MM.1S (cell line): ENCODE measurements around the gene ZNF219.

ENCODE experiments used
- DNase-seq: peaks from one replicate; pipeline ENCODE4 v3.0.0-alpha.2; 2015
- H2AFZ ChIP-seq: fragments of 300-600 bp; sonication (generic); 2 replicates; pipeline ENCODE4 v1.6.0; 2016; ENCODE audit warnings: antibody characterized with exemption, low read length
- H3F3A ChIP-seq: fragments of 300-600 bp; sonication (generic); 2 replicates; pipeline ENCODE4 v1.6.1; 2016; ENCODE audit warnings: mild to moderate bottlenecking, antibody characterized with exemption, low read length, moderate library complexity, mixed read lengths; ENCODE audit not compliant: insufficient read depth
- H3K27ac ChIP-seq: fragments of 300-600 bp; sonication (generic); 2 replicates; pipeline ENCODE4 v1.5.1; 2016; ENCODE audit warnings: mild to moderate bottlenecking, low read length
- H3K27me3 ChIP-seq: fragments of 300-600 bp; sonication (generic); replicated peaks from 2 replicates; pipeline ENCODE4 v1.6.0; 2016; ENCODE audit warnings: low read length; ENCODE audit not compliant: insufficient read depth
- H3K36me3 ChIP-seq: fragments of 300-600 bp; sonication (generic); replicated peaks from 2 replicates; pipeline ENCODE4 v1.6.1; 2016; ENCODE audit warnings: mild to moderate bottlenecking, low read length, mixed read lengths; ENCODE audit not compliant: insufficient read depth
- H3K4me1 ChIP-seq: fragments of 300-600 bp; sonication (generic); 2 replicates; pipeline ENCODE4 v1.6.1; 2016; ENCODE audit warnings: low read length, mixed read lengths
- H3K4me2 ChIP-seq: fragments of 300-600 bp; sonication (generic); 2 replicates; pipeline ENCODE4 v1.6.0; 2016; ENCODE audit warnings: low read depth, low read length
- H3K4me3 ChIP-seq: fragments of 300-600 bp; sonication (generic); 2 replicates; pipeline ENCODE4 v1.5.1; 2016; ENCODE audit warnings: low read length, mixed read lengths
- H3K79me2 ChIP-seq: fragments of 300-600 bp; sonication (generic); 2 replicates; pipeline ENCODE4 v1.6.1; 2016; ENCODE audit warnings: mixed run types, low read length, mixed read lengths
- H3K9ac ChIP-seq: fragments of 300-600 bp; sonication (generic); 2 replicates; pipeline ENCODE4 v1.6.1; 2016; ENCODE audit warnings: low read length, mixed read lengths
- H3K9me2 ChIP-seq: fragments of 300-600 bp; sonication (generic); replicated peaks from 2 replicates; pipeline ENCODE4 v1.6.1; 2016; ENCODE audit warnings: mild to moderate bottlenecking, low read length, mixed read lengths; ENCODE audit not compliant: insufficient read depth
- H3K9me3 ChIP-seq: fragments of 300-600 bp; sonication (generic); replicated peaks from 2 replicates; pipeline ENCODE4 v1.6.1; 2016; ENCODE audit warnings: mild to moderate bottlenecking, low read length, mixed read lengths; ENCODE audit not compliant: insufficient read depth
- H4K20me1 ChIP-seq: fragments of 300-600 bp; sonication (generic); 2 replicates; pipeline ENCODE4 v1.6.1; 2016; ENCODE audit warnings: mild to moderate bottlenecking, low read length, moderate library complexity, mixed read lengths; ENCODE audit not compliant: insufficient read depth
- EZH2 ChIP-seq: fragments of 300-600 bp; sonication (generic); optimal IDR thresholded peaks from 2 replicates; pipeline ENCODE3; 2017; ENCODE audit warnings: low read depth, mild to moderate bottlenecking, antibody characterized with exemption, low read length, mixed read lengths
- EZH2phosphoT487 ChIP-seq: fragments of 300-600 bp; sonication (generic); IDR thresholded peaks from 2 replicates; pipeline ENCODE4 v1.6.1; 2018; ENCODE audit warnings: antibody characterized with exemption, low read length
- TF ChIP-seq, protein P1 (sequence below): fragments of 300-600 bp; sonication (generic); IDR thresholded peaks from 2 replicates; pipeline ENCODE4 v1.5.1; 2016; ENCODE audit warnings: antibody characterized with exemption, low read length, mixed read lengths

The ZNF219 gene

DNA sequence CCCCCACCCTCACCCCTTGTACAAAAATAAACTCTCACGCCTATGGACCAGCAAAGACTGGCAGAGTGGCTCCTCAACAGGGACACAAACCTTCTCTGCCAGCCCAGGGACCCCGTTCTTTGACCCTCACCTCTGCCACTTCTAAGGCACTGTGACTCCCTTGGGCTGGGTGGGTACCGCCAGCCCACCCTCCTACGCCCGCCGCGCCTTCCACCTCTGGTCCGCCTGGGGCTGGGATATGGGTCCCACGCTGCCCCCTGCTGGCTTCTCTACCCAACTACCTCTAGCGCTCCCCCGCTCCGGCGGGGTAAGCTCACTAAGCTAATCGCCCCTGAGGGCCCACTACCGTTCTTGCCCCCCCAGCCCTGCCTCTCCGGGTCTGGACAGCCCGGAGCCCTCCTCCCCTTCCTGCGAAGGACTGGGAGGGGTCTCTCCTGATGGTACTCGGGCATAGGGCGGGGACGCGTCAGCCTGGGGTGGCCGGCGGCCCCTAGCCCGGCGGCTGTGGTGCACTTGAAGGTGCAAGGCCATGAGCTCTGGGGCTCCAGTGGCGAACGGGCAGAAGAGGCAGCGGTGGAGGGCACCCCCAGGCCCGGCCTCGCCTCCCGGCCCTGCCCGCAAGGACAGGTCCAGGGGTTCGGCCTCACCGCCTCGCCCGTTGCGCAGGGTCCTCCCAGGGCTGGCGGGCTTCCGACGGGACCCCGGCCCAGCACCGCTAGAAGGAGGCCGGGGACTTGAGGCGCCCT, 8.1 kb downstream of the ZNF219 start:
- no peak overlapping the region for H3K4me3 ChIP-seq
- H3K36me3 ChIP-seq: no peaks in the 10 kb centered on the region
- H3K4me2 ChIP-seq: no peak overlapping the region
- no peaks in the 10 kb centered on the region for H3K4me1 ChIP-seq
- no peaks in the 10 kb centered on the region for H3K9me2 ChIP-seq
- no peaks in the 10 kb centered on the region for H3K27me3 ChIP-seq
- H3K9me3 ChIP-seq: no peaks in the 10 kb centered on the region
- no peak overlapping the region for H3K27ac ChIP-seq
- H3F3A ChIP-seq: no peaks in the 10 kb centered on the region
- no peak overlapping the region for H3K9ac ChIP-seq
- no peak for DNase-seq
- H2AFZ ChIP-seq: no peak overlapping the region
- TF ChIP-seq, protein P1, sequence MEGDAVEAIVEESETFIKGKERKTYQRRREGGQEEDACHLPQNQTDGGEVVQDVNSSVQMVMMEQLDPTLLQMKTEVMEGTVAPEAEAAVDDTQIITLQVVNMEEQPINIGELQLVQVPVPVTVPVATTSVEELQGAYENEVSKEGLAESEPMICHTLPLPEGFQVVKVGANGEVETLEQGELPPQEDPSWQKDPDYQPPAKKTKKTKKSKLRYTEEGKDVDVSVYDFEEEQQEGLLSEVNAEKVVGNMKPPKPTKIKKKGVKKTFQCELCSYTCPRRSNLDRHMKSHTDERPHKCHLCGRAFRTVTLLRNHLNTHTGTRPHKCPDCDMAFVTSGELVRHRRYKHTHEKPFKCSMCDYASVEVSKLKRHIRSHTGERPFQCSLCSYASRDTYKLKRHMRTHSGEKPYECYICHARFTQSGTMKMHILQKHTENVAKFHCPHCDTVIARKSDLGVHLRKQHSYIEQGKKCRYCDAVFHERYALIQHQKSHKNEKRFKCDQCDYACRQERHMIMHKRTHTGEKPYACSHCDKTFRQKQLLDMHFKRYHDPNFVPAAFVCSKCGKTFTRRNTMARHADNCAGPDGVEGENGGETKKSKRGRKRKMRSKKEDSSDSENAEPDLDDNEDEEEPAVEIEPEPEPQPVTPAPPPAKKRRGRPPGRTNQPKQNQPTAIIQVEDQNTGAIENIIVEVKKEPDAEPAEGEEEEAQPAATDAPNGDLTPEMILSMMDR: peak; percentile 27; the same call in 1 of the 2 replicates
- no peak for TF ChIP-seq EZH2phosphoT487
- no peak for TF ChIP-seq EZH2
- H4K20me1 ChIP-seq: no peaks in the 10 kb centered on the region
- H3K79me2 ChIP-seq: no peaks in the 10 kb centered on the region

DNA sequence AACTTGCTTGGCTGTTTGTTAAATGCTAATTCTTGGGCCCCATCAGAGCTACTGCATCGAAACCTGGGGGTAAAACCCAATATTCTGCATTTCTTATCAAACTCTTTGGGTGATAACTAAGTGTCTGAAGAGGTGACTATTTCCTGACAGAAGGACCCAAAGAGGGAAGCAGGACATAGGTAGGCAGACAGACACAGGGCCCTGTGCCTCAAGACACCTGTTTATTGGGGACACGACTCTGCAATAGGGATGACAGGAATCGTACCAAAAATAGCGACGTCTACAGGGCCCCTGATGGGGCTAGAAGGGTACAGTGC, 8.6 kb downstream of the ZNF219 start:
- no peaks in the 10 kb centered on the region for H3K4me1 ChIP-seq
- H4K20me1 ChIP-seq: no peaks in the 10 kb centered on the region
- no peak overlapping the region for H3K9ac ChIP-seq

DNA sequence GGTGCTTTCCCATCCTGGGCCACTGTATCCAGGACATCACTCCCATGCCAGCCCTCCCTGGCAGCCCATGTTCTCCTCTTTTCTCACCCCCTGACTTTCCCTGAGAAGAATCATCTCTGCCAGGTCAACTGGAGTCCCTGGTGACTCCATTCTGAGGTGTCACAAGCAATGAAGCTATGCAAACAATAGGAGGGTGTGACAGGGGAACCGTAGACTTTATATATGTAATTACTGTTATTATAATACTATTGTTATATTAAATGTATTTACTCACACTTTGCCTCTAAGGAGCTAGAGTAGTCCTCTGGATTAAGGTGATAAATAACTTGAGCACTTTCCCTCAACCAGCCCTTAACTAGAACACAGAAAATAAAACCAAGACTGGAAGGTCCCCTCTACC, 9.2 kb downstream of the ZNF219 start:
- no peaks in the 10 kb centered on the region for H4K20me1 ChIP-seq
- no peaks in the 10 kb centered on the region for H3K27me3 ChIP-seq
- no peak overlapping the region for H3K9ac ChIP-seq
- no peak for DNase-seq
- no peaks in the 10 kb centered on the region for H3K4me1 ChIP-seq
- H3K27ac ChIP-seq: no peak overlapping the region
- no peaks in the 10 kb centered on the region for H3F3A ChIP-seq
- no peak overlapping the region for H2AFZ ChIP-seq
- no peaks in the 10 kb centered on the region for H3K79me2 ChIP-seq
- H3K4me2 ChIP-seq: no peak overlapping the region
- no peaks in the 10 kb centered on the region for H3K9me2 ChIP-seq
- TF ChIP-seq, protein P1: no peak
- TF ChIP-seq EZH2phosphoT487 (no peak), EZH2 (no peak)
- no peaks in the 10 kb centered on the region for H3K36me3 ChIP-seq
- H3K9me3 ChIP-seq: no peaks in the 10 kb centered on the region
- no peak overlapping the region for H3K4me3 ChIP-seq

More for the DNA sequence above, 8.6 kb downstream of the ZNF219 start:
- Histone ChIP-seq H3K79me2 (no peaks in the 10 kb centered on the region), H3K27ac (no peak overlapping the region), H3K4me2 (no peak overlapping the region), H3K9me2 (no peaks in the 10 kb centered on the region), H3K27me3 (no peaks in the 10 kb centered on the region), H3F3A (no peaks in the 10 kb centered on the region), H2AFZ (no peak overlapping the region), H3K36me3 (no peaks in the 10 kb centered on the region), H3K9me3 (no peaks in the 10 kb centered on the region), H3K4me3 (no peak overlapping the region)
- TF ChIP-seq EZH2: no peak
- TF ChIP-seq, protein P1: no peak
- TF ChIP-seq EZH2phosphoT487: no peak
- no peak for DNase-seq
